CD1c-positive myeloid dendritic cell (primary cell): Measurements from ENCODE around the gene LTC4S.

ENCODE experiments used
- DNase-seq: peaks from one replicate; pipeline ENCODE4 v3.0.0-alpha.2; 2016; ENCODE audit errors: extremely low spot score

LTC4S gene

DNA sequence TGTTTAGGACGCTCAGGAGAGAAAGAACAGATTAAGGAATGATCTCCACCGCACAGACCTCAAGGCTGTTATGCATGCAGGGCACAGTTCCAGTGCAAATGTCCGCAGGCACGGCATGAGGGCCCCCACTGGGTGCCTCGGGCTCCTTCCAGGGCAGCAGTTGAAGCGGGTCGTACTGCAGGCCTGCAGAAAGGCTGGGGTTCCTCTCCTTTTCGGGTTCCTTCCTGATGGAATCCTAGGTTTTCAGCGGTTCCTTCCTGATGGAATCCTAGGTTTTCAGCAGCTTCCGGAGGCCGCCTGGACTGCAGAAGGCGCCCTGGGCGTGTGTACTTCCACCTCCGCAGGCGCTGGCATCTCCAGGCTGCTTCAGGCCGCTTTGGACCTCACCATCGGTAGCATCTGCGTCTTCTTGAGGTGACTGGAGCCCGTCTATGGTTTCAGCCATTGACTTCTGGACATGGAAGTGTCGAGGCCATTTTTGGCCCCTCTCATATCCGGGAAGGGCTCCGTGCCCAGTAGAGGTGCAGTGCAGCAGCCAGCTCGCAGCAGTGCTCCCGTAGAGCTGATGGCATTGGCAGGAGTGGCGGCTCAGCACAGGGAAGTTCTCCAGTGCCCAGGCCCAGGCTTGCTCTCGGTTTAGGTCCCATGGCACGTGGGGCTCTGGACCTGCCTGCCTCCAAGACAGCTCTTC lies 18.5 kb downstream of the LTC4S start:
- no peak for DNase-seq

DNA sequence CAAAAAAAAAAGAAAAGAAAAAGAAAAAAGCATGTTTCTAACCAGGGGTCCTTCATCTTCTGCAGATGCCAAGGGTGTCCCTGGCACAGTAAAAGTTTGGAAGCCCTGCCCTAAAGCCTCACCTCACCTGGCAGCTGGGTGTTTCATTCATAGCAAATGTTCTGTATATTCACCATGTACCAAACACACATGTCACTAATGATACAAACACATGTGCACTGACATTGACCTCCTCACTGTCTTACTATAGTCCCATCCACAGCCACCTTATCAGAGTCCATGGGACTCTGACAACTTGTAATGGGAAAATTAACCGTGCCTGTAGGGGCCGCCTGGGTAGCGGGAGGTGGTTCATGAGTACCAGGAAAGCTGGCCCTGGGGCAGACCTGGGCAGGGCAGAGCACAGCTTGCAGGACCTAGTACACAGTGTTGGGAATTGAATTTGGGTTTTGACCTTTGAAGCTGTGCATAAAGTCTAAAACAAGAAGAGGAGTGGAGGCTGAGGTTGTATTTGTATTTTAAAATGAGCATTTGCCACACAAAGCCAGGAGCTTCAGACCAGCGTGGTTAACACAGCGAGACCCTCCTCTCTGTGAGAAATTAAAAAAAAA lies 19.3 kb downstream of the LTC4S start:
- no peak for DNase-seq

DNA sequence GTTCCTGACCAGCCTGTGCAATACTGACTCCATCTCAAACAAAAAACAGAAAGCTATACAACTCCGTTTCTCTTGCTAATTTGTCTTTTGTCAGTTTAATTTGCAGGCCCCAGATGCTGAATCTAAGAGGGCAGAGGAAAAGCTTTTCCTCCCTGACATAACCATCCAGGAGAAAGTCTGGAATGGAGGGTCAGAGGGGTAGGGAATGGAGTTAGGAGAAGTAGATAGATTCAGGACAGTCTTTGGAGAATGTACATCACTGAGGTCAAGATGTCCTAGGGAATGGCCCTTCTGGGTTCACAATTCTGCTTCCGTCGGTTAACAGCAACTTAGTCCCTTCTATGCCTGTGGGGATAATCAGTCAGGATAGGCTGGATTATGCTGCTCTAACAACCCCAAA lies 20.3 kb downstream of the LTC4S start:
- no peak for DNase-seq

DNA sequence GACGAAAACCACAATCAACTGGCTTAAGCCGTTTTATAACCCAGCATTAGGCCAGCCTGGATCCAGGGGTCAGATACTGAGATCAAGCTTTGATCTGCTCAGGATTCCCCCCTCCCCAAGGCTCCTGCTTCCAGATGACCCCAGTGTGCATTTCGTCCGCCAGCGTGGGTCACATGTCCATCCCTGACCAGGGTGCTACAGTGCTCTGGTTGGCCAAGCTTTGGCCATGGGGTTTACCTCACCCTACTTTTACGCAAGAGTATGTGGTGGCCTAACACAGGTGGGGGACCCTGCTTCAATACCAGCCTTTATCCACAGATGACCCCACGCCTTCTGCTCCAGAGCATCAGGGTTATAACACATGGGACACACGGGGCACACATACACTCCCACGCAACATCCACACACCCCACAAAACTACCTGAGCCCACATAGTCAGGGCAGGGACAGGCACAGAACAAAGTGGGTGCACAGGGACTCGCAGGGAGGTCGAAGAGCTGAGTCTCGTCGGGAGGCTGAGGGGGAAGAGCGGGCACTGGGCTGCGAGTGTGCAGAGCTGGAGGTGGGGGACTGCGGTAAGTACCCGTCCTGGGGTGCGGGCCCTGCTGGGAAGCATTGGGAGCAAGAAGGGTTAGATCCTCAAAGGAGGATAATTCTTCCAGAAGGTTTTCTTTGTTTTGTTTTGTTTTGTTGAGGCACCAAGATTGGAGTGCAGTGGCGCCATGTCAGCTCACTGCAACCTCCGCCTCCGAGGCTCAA lies 21.9 kb downstream of the LTC4S start:
- no peak for DNase-seq

DNA sequence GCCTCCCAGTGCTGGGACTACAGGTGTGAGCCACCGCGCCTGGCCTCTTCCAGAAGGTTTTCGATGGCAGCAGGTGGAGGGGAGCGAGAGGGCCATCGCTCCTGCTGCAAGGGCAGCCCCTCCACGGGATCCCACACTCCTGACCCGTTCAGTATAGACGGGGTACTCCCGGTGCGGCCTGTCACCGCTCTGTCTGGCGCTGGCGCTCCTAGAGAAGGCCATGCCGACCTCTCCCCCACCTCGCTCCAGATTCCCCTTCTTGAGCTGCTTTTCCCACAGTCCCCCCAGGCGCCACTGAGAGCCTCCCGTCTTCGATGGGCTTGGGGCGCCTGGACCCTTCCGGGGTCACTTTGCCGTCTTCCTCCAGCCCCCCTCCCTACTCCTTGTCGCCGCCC lies 22.6 kb downstream of the LTC4S start:
- no peak for DNase-seq

DNA sequence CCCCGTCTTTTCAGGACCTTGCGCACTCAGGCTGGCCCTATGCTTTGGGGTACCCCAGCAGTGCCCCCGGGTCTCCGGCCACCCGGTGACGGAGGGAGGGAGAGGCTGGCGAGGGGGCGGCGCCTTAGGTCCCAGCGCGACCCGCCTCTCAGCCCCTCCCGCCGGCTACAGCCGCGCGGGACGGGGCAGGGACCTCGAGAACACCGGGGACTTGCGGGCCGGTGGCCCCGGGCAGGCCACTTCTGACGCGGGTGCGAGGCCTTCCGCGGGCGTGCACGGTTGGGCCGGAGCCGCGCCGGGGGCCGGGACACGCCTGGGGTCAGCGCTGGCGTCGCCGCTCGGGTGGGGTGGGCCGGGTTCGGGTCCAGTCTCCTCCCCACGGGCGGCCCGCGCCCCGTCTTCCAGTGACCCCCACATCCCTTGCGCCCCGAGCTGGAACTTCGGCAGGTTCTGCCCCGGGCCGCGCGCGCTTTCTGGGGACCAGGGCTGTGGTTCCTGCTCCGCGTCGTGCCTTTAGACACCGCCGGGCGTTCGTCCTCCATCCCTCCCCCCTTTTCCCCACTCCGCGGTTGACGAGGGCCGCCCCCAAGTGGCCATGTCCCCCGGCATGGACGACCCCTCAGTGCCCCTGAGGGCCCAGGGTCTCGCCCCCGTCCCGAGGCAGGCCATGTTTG lies 23.1 kb downstream of the LTC4S start:
- no peak for DNase-seq

DNA sequence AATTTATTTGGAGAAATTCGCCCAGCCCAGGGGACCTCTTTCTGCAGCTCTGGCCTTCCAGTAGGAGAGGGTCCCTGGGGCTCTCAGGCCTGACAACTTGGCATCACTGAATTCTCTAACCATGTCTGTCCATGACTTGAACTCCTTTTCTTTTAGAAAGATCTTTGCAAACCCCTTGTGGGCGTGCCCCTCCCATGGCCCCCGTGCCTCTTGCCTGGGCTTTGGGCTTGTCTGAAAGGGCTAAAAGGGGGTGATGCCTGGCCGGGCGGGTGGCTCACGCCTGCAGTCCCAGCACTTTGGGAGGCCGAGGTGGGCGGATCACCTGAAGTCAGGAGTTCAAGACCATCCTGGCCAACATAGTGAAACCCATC lies 23.7 kb downstream of the LTC4S start:
- DNase-seq = no peak

DNA sequence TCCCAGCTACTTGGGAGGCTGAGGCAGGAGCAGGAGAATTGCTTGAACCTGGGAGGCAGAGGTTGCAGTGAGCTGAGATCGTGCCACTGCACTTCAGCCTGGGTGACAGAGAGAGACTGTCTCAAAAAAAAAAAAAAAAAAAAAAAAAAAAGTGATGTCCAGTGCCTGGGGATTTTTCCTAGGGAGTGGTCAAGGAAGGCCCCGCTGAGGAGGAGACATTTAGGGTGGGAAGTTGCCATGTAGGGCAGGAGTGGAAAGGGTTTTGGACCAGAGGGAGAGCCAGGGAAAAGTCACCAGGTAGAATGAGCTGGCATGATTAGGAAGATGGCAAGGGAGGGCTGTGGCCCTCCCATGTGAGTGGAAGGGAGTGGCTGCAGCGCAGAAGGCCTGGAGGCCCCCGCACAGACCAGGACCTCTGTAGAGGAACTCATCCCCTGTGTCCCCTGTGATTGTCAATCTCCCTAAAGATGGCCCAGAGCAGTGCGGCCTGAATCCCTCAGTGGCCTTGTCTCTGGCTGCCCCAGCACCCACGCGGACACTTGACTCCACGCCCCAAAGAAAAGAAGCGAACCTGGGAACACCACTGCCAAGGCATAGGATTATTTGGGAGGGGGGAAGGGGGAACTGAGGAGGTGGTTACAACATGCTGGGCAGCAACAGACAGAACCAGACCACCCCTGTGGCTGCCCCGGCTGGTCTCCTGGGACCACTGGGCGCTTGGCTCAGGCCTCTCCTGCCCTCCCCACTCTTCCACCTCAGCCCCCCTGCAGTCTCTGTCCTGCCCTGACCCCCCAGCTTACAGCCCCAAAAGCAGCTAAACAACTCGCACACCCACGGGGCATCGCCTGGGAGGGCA lies 24.3 kb downstream of the LTC4S start:
- no peak for DNase-seq

DNA sequence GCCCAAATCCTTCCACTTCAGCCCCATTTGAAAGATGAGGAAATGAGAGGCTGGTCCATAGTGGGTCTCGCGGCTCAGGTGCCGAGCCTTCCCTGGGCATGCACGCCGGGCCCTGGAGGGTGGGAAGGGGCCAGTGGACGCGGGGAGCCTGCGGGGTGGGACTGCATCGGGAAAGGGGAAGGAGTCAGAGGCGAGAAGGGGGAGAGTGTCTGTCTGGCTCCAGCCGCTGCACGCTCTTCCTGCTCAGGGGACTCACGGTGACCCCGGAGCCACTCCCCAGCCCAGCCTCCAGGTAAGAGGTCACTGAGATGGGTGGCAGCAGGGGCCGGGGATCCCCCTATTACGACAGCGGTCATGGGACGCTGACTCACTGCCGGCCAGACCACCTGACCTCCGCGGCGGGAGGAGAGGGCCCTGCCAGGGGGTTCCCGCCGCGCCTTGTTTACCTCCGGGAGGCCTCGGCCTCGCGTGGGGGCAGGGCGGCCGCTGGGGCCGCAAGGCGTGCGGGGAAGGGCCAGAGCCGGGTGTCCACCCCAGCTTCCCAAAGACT lies 25.0 kb downstream of the LTC4S start:
- peak; percentile 96 for DNase-seq

DNA sequence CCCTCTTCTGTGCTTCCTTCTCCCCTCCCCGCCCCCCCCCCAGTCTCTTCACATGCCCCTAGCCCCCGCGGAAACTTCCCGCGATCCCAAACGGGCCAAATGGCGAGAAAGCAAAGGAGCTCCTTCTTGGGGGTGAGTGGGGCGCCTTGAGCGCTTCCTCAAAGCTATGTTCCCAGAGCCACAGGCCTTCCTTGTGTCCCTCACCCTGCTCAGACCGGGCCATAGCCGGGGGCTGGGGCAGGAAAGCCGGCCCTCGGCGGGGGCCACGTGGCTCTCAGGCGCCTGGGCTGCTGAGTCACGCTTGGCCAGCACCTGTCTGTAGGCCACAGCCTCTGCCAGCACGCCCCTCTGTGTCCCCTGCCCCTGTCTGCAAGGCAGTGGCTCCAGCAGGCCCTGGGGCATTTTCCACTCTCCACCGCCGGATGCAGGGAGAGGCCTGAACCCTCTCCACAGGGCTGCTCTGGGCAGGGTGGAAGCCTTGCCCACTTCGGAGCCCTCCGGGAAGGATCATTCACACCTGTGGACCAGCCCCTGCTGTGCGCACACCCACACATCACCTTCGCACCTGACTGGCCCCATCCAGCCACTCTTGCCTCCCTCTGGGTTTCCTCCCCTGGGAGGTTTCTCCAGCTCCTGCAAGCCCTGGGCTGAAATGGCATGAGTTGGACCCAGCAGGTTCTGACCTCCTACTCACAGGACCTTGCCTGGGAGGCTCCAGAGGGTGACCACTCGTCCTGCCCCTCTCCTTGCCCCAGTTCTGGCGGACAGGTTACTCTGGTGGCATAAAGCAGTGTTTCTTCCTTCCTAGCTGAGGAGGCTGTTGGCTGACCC lies 25.7 kb downstream of the LTC4S start:
- peak; percentile 75 for DNase-seq

DNA sequence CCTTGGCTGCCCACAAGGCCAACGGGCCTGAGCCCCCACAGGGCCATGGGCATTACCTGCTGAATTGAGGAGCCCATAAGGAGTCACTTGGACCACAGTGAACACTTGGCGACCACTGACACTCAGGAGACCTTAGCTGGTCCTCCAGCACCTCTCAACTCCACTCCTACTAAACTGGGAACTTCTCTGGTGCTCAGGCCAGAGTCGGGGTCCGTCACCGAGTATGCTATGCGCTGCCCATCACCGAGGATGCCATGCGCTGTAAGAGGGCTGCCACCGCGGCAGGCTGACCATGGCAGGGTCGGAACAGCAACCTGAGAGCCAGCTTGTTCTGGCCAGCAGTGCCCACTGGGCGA lies 26.3 kb downstream of the LTC4S start:
- DNase-seq = no peak

DNA sequence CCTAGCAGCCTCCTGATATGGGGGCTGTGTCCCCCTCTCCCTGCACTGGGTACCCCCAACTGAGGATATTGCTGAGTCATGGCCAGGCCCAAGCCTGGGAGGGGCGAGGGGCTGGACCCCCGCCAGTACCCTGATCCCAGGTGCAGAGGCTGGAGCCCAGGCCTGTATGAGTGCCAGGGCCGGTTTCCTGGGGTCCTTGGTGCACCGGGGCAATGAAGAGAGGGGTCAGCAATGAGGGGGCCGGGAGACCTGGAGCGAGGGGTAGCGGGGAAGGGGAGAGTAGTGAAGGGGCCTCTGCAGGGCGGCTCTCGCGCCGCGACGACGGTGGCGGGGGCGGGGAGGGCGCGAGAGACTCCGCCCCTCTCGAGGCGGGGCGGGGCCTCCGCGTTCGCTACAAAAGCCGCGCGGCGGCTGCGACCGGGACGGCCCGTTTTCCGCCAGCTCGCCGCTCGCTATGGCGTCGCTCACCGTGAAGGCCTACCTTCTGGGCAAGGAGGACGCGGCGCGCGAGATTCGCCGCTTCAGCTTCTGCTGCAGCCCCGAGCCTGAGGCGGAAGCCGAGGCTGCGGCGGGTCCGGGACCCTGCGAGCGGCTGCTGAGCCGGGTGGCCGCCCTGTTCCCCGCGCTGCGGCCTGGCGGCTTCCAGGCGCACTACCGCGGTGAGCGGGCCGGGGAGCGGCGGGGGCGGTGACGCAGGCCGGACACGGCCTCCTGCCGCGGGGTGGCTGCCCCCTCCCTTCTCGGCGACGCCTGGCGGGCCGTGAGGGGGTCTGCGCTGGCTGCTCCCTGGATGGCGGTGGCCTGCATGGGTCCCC lies 26.9 kb downstream of the LTC4S start, which contains the start of gene SQSTM1:
Gene SQSTM1, plus strand, starts transcription at position 423 of the 815 bp plus-strand sequence. Its CDS starts 32 bp downstream, at position 455.
- DNase-seq = peak; percentile 94

DNA sequence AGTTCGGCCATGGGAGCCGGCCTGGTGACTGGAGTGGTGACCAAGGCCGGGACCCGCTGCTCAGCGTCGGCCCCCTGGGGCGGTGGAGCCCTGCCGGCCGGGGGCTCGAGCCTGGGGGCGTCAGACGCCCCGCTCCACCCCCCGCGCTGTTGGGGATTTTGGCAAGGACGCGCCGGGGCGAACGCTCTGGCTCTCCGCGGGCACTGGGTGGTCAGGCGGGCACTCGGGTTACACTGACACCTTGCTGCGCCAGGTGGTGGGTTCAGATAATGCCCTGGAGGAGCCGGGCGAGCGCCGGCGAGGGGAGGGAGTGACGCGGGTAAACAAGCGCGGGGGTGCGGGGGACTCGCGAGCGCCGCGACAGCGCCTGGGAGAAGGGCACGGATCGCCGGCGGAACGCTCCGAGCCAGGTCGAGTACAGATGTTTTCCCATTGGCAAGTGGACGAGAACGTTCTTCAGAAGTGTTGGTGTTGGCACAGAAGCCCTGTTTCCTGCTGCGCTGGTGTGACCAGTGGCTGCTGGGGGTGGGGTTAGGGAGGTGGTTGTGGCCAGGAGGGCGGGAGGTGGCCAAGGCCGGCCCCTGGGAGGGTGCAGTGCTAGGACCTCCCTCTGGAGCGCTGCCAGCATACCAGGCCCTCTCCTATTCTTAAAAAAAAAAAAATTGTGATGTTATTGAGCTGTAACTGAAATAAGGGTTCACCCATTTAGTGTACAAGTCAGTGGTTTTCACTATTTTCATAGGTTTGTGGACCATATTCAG lies 27.7 kb downstream of the LTC4S start:
- peak; percentile 89 for DNase-seq

DNA sequence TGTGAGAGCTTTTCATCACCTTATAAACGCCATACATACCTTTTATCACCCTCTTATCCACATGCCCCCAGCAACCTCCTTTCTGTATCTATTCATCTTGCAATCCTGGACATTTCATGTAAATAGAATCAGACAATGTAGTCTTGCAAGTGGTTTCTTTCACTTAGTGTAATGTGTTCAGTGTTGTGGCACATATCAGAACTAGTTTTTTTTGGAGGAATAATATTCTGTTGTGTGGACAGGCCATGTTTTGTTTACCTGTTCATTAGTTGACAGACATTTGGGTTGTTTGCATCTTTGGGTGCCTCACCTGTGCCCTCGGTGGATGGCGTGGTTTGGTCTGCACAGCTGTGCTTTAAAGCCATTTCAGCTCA lies 28.3 kb downstream of the LTC4S start:
- no peak for DNase-seq

DNA sequence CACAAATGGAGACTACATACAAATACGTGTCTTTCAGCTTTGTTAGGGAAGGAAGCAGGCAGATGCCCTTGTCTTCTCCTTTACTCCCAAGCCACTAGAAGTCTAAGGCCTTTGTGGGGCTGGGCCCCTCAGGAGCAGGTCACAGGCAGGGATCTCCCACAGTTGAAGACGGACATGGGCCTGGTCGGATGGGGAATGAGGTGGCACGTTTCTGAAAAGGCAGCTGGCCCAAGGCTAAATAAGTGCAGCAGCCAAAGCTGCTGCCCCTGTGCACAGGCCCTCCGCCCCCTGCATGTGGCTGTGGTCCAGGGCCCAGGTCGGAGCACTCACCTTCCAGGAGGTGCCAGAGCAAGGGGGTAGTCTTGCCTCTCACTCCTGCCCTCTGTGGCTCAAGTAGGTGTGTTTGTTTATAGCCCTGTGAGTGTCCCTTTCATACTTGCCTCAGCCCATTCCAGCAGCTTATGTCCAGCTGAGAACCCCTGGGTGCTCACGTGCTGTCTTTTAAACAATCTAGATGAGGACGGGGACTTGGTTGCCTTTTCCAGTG lies 28.7 kb downstream of the LTC4S start:
- no peak for DNase-seq

DNA sequence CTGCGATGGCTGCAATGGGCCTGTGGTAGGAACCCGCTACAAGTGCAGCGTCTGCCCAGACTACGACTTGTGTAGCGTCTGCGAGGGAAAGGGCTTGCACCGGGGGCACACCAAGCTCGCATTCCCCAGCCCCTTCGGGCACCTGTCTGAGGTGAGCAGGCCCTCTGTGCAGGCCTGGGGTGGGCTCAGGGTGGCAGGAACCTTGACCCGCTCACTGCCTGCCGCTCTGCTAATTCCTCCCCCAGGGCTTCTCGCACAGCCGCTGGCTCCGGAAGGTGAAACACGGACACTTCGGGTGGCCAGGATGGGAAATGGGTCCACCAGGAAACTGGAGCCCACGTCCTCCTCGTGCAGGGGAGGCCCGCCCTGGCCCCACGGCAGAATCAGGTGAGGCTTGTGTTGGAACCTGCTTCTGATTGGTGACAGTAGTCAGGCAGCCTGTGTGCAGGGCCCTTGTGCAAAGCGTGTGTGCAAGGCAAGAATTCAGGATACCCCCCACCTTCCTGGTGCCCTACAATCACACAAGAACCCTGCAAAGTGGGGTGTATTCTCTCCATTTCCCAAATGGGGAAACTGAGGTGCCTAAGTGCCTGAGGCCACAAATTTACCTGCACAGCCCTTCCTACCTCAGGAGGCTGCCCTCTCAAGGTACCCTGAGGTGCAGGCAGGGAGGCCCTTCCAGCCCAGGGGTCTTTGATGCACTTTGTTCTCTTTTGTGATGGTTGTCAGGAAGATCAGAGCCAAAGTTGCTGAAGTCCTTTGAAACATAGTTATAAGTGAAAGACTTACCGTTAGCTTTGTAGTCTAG lies 30.4 kb downstream of the LTC4S start:
- no peak for DNase-seq

DNA sequence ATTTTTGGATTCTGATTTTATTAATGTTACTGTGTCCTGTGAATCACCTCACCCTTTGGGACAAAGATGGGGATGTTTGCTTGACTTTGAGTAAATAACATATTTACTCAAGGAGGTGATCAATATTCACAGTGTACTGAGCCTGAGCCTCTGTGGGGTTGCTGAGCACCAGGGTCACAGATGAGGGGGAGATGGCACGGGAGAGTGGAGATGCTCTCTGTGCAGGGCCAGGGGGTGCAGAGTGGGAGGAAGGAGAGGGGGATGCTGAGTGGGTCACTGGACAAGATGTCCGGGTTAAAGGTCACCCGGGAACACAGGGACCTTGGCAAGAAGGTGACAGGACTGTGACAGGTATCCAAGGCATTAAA lies 30.9 kb downstream of the LTC4S start:
- no peak for DNase-seq
